Measurements from ENCODE around the gene SLC4A1.

- TF ChIP-seq CTCF (IDR thresholded peaks at IDR 0.05; ENCODE audit: poor library complexity), result no peak
- TF ChIP-seq EZH2phosphoT487 (IDR thresholded peaks at IDR 0.05; ENCODE audit: low read depth, severe bottlenecking, unreplicated experiment), result no peak
Observed at GRCh38 chr17:44297975-44298374, 30.0 kb upstream of the SLC4A1 start.
